ENCODE data around the gene MAZ. TPM values are rescaled to one million over a fixed set of nuclear protein-coding genes. Genes with fewer than 3 reads are reported as not detected.

The MAZ gene
- total and polyA plus RNA-seq, 2 of the 13 experiments (the other 11 are each of a cell fraction or from before 2014, with no cell fraction given): 203 to 277 TPM

- TF ChIP-seq YEATS2 (CRISPR knock-in tag; IDR thresholded peaks at IDR 0.05; ENCODE audit: borderline replicate concordance) (peak; percentile 96), ZNF414 (CRISPR knock-in tag; IDR thresholded peaks at IDR 0.05) (peak; percentile 80), ZNF280D (CRISPR knock-in tag; IDR thresholded peaks at IDR 0.05) (peak; percentile 78; the same call in 1 of the 2 replicates), ZNF207 (IDR thresholded peaks at IDR 0.05; ENCODE audit: borderline replicate concordance) (no peak), ZNF275 (CRISPR knock-in tag; IDR thresholded peaks at IDR 0.05; ENCODE audit: borderline replicate concordance) (0 out of 2 replicates have a peak, but pooled peaks have one; percentile 86), ZNF580 (CRISPR knock-in tag; IDR thresholded peaks at IDR 0.05; ENCODE audit: borderline replicate concordance, low read depth) (peak; percentile 98), CBX1 (IDR thresholded peaks at IDR 0.05; ENCODE audit: low read depth) (peak; percentile 91), CREB3 (CRISPR knock-in tag; IDR thresholded peaks at IDR 0.05) (0 out of 2 replicates have a peak, but pooled peaks have one; percentile 70), ZKSCAN1 (IDR thresholded peaks at IDR 0.05; ENCODE audit: low read length) (no peak), NFE2 (CRISPR knock-in tag; IDR thresholded peaks at IDR 0.05) (no peak), ZSCAN29 (CRISPR knock-in tag; conservative IDR thresholded peaks at IDR 0.05) (0 out of 2 replicates have a peak, but pooled peaks have one; percentile 35), ZFP62 (CRISPR knock-in tag; IDR thresholded peaks at IDR 0.05) (no peak), ZNF788 (CRISPR knock-in tag; IDR thresholded peaks at IDR 0.05; ENCODE audit: borderline replicate concordance) (peak; percentile 99), KMT2A (CRISPR knock-in tag; IDR thresholded peaks at IDR 0.05) (peak; percentile 94), ARID2 (CRISPR knock-in tag; IDR thresholded peaks at IDR 0.05; ENCODE audit: borderline replicate concordance) (peak; percentile 92; the same call in 1 of the 2 replicates), PITX1 (CRISPR knock-in tag; IDR thresholded peaks at IDR 0.05) (peak; percentile 96), SP5 (CRISPR knock-in tag; IDR thresholded peaks at IDR 0.05; ENCODE audit: borderline replicate concordance, low read depth) (peak; percentile 91), ZNF281 (CRISPR knock-in tag; IDR thresholded peaks at IDR 0.05; ENCODE audit: borderline replicate concordance) (peak; percentile 78), TCF7L2 (IDR thresholded peaks at IDR 0.05; ENCODE audit: low read depth, low read length) (no peak), ZNF605 (CRISPR knock-in tag; IDR thresholded peaks at IDR 0.05) (0 out of 2 replicates have a peak, but pooled peaks have one; percentile 15)
Measured at GRCh38 chr16:29805232-29806098, 864 bp upstream of the MAZ start (continued).

Data from HepG2 (cell line).